A673 (cell line): ENCODE data around the gene INTS12.

Source experiments
- EZH2 ChIP-seq: fragments of 200-600 bp; sonication (generic); IDR thresholded peaks from 2 replicates; pipeline ENCODE4 v1.6.1; 2017; ENCODE audit warnings: borderline replicate concordance, low read depth, mild to moderate bottlenecking, mixed read lengths, antibody characterized with exemption, low read length; ENCODE audit not compliant: poor library complexity, severe bottlenecking
- TF ChIP-seq, protein P1 (sequence below): fragments of 300-800, 200-600 bp; sonication (generic); conservative IDR thresholded peaks from 2 replicates; pipeline ENCODE4 v1.5.1; 2017; ENCODE audit warnings: low read depth, mild to moderate bottlenecking, antibody characterized with exemption, low read length, moderate library complexity, mixed read lengths

DNA sequence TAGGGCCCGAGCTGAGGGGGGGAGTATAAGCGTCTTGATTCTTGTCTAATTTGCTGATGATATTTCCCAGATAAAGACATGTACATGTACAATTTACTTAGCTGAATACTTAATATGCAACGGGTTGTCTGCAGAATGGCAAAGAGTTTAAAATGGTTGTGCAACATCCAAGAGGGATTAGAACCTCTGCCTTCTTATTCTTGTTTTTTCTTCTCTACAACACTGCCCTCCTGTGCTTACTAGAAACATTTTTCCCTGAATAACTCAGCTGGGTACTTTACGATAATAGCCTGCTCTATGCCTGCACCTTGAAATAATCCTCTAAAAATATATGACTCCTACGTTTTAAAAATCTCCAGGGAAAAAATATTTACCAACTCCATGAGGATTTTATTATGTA lies 41.8 kb downstream of the INTS12 start:
- TF ChIP-seq, protein P1, sequence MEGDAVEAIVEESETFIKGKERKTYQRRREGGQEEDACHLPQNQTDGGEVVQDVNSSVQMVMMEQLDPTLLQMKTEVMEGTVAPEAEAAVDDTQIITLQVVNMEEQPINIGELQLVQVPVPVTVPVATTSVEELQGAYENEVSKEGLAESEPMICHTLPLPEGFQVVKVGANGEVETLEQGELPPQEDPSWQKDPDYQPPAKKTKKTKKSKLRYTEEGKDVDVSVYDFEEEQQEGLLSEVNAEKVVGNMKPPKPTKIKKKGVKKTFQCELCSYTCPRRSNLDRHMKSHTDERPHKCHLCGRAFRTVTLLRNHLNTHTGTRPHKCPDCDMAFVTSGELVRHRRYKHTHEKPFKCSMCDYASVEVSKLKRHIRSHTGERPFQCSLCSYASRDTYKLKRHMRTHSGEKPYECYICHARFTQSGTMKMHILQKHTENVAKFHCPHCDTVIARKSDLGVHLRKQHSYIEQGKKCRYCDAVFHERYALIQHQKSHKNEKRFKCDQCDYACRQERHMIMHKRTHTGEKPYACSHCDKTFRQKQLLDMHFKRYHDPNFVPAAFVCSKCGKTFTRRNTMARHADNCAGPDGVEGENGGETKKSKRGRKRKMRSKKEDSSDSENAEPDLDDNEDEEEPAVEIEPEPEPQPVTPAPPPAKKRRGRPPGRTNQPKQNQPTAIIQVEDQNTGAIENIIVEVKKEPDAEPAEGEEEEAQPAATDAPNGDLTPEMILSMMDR, result peak; percentile 61
- TF ChIP-seq EZH2, result no peak
